Measurements from ENCODE around the gene NDUFS2. TPM values are rescaled to one million over a fixed set of nuclear protein-coding genes. Genes with fewer than 3 reads are reported as not detected.

The NDUFS2 gene
- total and polyA plus RNA-seq, 2 donors (not counting 1 experiment from before 2014, with no cell fraction given), result 53.9 to 82.3 TPM

DNA sequence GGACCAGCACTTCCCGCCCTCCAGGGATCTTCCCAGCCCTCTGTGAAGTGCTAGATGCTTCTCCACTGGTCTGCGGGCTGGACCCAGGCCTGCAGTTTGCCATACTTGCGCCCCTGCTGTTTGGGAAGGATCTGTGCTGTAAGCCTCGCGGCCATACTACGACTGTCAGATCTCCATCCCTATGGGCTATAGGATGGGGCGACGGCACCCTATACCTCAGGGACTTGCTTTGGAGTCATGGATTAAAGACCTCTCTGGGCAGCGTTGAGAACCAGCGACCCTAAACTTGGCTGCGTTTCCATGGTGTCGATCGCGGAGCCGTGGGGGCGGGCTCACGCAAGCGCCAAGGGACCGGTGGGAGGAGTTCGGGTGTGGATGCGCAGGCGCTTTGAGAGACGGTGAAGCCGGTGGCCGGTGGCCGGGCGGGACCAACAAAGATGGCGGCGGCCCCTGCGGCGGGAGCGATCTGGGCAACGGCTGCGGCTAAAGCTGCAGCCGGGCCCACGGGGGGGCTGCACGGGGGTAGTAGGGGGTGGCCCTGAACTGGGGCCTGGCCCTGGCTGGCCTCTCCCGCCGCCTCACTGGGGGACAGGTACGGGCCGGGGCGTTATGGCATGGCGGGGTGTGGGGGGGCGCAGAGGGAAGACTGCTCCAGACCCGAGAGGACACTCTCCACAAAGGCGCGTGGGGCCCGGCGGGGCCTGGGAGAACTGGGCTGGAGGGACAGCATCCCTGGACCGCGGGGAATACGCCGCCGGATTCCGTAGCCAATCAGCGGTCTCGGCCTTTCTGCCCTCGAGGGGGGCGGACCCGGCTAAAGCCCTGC is 42.9 kb upstream of the NDUFS2 start, which contains the start of gene USP21:
Gene USP21, plus strand, starts transcription at position 414 of the 826 bp plus-strand sequence. CDS start 1,141 bp downstream, outside the sequence.
- H3K4me2 ChIP-seq (replicated peaks; ENCODE audit: low read depth, low read length, poor library complexity, severe bottlenecking), result peak within 1 kb of the TSS; percentile 80
- peak within 1 kb of the TSS; percentile 93 for H3K27ac Mint-ChIP-seq
- ATAC-seq (ENCODE audit: low read depth) (peak; percentile 96), DNase-seq (peak; percentile 94)
- H3K36me3 ChIP-seq (replicated peaks in 1 of 2; ENCODE audit: control extremely low read depth in 1 of 2, control insufficient read depth in 1 of 2, extremely low read depth in 1 of 2, insufficient read depth in 2 of 2, low read length in 1 of 2), result peaks cover 0 to 40% of the 10 kb centered on the region in 2 experiments
- no peaks in the 10 kb centered on the region for H4K20me1 ChIP-seq (ENCODE audit: control insufficient read depth, insufficient read depth, low read length, poor library complexity, severe bottlenecking)
- peaks cover 37% of the 10 kb centered on the region for H3K79me2 ChIP-seq (ENCODE audit: control insufficient read depth, insufficient read depth, low read length)
- H3K27me3 Mint-ChIP-seq, result no peaks in the 10 kb centered on the region
- H3K4me3 Mint-ChIP-seq, result peak within 1 kb of the TSS; percentile 92
- peaks cover 0 to 3% (median 0%) of the 10 kb centered on the region in 3 donors for H3K9me3 ChIP-seq (ENCODE audit: control extremely low read depth in 1 of 3, control insufficient read depth in 2 of 3, insufficient read depth in 1 of 3, low read length in 2 of 3)
- peak within 1 kb of the TSS; percentile 74 to 76 for H3K27ac ChIP-seq (ENCODE audit: low read length in 2 of 2)
- peak within 1 kb of the TSS; percentile 69 to 92 (median 85) for H3K4me3 ChIP-seq (ENCODE audit: control extremely low read depth in 1 of 5, extremely low read depth in 1 of 5, insufficient read depth in 1 of 5, low read depth in 2 of 5, low read length in 4 of 5)
- WGBS (ENCODE audit: insufficient coverage), result 5% methylated on average over 60 of the region's 60 CpGs
- CTCF ChIA-PET, result interaction anchor here (1.0 to 2.0 kb wide), 6 partner anchors 11 to 223 kb away, joined by 3 to 5 read pairs (median 3); no protein-coding TSS in a partner anchor
- peak within 1 kb of the TSS; percentile 90 for H2AFZ ChIP-seq (ENCODE audit: insufficient read depth, low read depth, low read length, poor library complexity, severe bottlenecking)
- intact Hi-C loops (cut with micrococcal nuclease), result loop anchor here (1.0 to 10.0 kb wide), 4 partner anchors 18 to 814 kb away; partner anchors contain the start of genes B4GALT3, COPA, DEDD and NCSTN
- no peak for TF ChIP-seq EZH2 (IDR thresholded peaks at IDR 0.05; ENCODE audit: borderline replicate concordance, insufficient read depth, low read depth, low read length, poor library complexity, severe bottlenecking)
- TF ChIP-seq, protein P1, sequence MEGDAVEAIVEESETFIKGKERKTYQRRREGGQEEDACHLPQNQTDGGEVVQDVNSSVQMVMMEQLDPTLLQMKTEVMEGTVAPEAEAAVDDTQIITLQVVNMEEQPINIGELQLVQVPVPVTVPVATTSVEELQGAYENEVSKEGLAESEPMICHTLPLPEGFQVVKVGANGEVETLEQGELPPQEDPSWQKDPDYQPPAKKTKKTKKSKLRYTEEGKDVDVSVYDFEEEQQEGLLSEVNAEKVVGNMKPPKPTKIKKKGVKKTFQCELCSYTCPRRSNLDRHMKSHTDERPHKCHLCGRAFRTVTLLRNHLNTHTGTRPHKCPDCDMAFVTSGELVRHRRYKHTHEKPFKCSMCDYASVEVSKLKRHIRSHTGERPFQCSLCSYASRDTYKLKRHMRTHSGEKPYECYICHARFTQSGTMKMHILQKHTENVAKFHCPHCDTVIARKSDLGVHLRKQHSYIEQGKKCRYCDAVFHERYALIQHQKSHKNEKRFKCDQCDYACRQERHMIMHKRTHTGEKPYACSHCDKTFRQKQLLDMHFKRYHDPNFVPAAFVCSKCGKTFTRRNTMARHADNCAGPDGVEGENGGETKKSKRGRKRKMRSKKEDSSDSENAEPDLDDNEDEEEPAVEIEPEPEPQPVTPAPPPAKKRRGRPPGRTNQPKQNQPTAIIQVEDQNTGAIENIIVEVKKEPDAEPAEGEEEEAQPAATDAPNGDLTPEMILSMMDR (IDR thresholded peaks at IDR 0.05), result no peak
- peaks cover 55% of the 10 kb centered on the region for H3K4me1 Mint-ChIP-seq
- no peaks in the 10 kb centered on the region for H3K9me3 Mint-ChIP-seq (ENCODE audit: insufficient read depth)
- H3K4me1 ChIP-seq (ENCODE audit: control insufficient read depth in 2 of 2, insufficient read depth in 2 of 2, low read length in 2 of 2), result peaks cover 31 to 33% of the 10 kb centered on the region in 2 donors
- no peaks in the 10 kb centered on the region for H3K27me3 ChIP-seq (replicated peaks in 1 of 4; ENCODE audit: control extremely low read depth in 1 of 4, control insufficient read depth in 3 of 4, insufficient read depth in 4 of 4, low read length in 3 of 4)
- POLR2A ChIA-PET, result interaction anchor here (1.0 kb wide), 1 partner anchor 230 kb away, joined by 4 read pairs; no protein-coding TSS in a partner anchor
- H3K9ac ChIP-seq (ENCODE audit: low read length), result peak within 1 kb of the TSS; percentile 88

All from B cell (primary cell).